GM12892 (cell line): ENCODE results near the gene MAP1B.

Experiments used
- POLR2A ChIP-seq: IDR thresholded peaks from 2 replicates; pipeline ENCODE4 v1.6.1; 2011; ENCODE audit warnings: low read depth, low read length, control low read depth
- POLR2AphosphoS5 ChIP-seq: IDR thresholded peaks from 2 replicates; pipeline ENCODE4 v1.6.1; 2011; ENCODE audit warnings: low read depth, low read length, control low read depth

DNA sequence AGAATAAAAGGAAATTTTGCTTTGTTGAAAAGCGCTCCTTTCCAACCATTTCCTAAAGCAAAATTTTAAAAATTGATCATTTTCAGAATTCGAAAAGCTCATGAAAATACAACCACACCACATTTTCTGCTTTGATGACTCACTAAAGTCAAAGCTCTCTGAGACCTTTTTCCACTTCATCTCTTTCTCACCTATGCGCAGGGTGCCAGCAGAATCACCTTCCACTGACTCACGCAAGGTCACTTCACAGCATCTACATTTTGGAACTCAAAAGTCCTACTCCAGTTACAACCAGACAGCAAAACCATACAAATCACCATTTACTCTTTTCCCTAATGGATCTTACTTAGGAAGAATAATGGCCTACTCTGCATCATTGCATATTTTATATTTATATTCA, 106.2 kb downstream of the MAP1B start:
- TF ChIP-seq POLR2A: no peak
- TF ChIP-seq POLR2AphosphoS5: no peak
